ENCODE data around the gene FBRS. TPM values are rescaled to one million over a fixed set of nuclear protein-coding genes. Genes with fewer than 3 reads are reported as not detected.

The FBRS gene
- total and polyA plus RNA-seq, 2 of the 8 experiments (the other 6 are each of a cell fraction or from before 2014, with no cell fraction given): 2.4 to 13.9 TPM

- FAIRE-seq (no peak), DNase-seq (ENCODE audit: low read depth in 1 of 2, low spot score in 2 of 2) (no peak)
- Histone ChIP-seq H3K4ac (replicated peaks; ENCODE audit: insufficient read length, low read depth, low read length) (no peak overlapping the region), H3K79me1 (ENCODE audit: low read depth, low read length) (no peaks in the 10 kb centered on the region), H3K14ac (ENCODE audit: insufficient read length) (no peak overlapping the region), H3K27me3 (replicated peaks in 1 of 4; ENCODE audit: control insufficient read depth in 3 of 4, extremely low read depth in 1 of 4, insufficient read depth in 3 of 4, low read length in 3 of 4) (no peaks in the 10 kb centered on the region; a peak in 2 of 7 replicates), H3K23me2 (ENCODE audit: low read depth, low read length) (no peaks in the 10 kb centered on the region), H2BK120ac (replicated peaks; ENCODE audit: low read depth, low read length) (no peak overlapping the region), H4K5ac (ENCODE audit: insufficient read length, low read depth, low read length) (no peak overlapping the region), H3K9me3 (ENCODE audit: insufficient read depth in 2 of 2, low read depth in 1 of 2, low read length in 1 of 2) (no peaks in the 10 kb centered on the region), H3K56ac (replicated peaks; ENCODE audit: insufficient read length, low read depth, low read length) (no peak overlapping the region), H2BK12ac (ENCODE audit: low read depth, low read length) (no peak overlapping the region), H4K20me1 (replicated peaks in 1 of 2; ENCODE audit: control insufficient read depth in 1 of 2, insufficient read depth in 2 of 2, low read length in 2 of 2) (no peaks in the 10 kb centered on the region), H2AFZ (ENCODE audit: low read length) (no peak overlapping the region), H3K79me2 (ENCODE audit: control insufficient read depth in 1 of 2, insufficient read depth in 2 of 2, low read length in 2 of 2) (no peaks in the 10 kb centered on the region), H2AK5ac (ENCODE audit: low read depth, low read length) (no peak overlapping the region), H3K23ac (ENCODE audit: insufficient read length) (no peak overlapping the region), H2BK20ac (ENCODE audit: low read length) (no peak overlapping the region), H3K4me1 (replicated peaks in 1 of 4; ENCODE audit: control insufficient read depth in 3 of 4, insufficient read depth in 4 of 4, low read length in 3 of 4) (no peaks in the 10 kb centered on the region), H2BK5ac (ENCODE audit: low read depth, low read length) (no peak overlapping the region), H3K9ac (replicated peaks in 1 of 4; ENCODE audit: extremely low read depth in 1 of 4, low read depth in 3 of 4, low read length in 3 of 4) (no peak overlapping the region), H3K27ac (ENCODE audit: low read depth, low read length) (no peak overlapping the region), H3K4me2 (ENCODE audit: insufficient read depth in 1 of 2, low read depth in 2 of 2, low read length in 2 of 2) (no peak overlapping the region), H4K8ac (ENCODE audit: extremely low read depth, insufficient read depth, low read length) (no peak overlapping the region), H3K4me3 (ENCODE audit: extremely low read depth in 1 of 4, insufficient read depth in 2 of 4, low read depth in 3 of 4, low read length in 4 of 4) (no peak overlapping the region), H3K36me3 (ENCODE audit: control insufficient read depth in 2 of 4, insufficient read depth in 4 of 4, low read length in 3 of 4) (no peaks in the 10 kb centered on the region), H3K18ac (ENCODE audit: extremely low read depth, low read length) (no peak overlapping the region), H4K91ac (replicated peaks; ENCODE audit: insufficient read length, low read length) (no peak overlapping the region), H2BK15ac (ENCODE audit: low read length) (no peak overlapping the region)
- 85% methylated on average over 5 of the region's 5 CpGs; no CpG with 5 or more reads in 1 of the 2 experiments for WGBS, 2 experiments (ENCODE audit: extremely low coverage in 1 of 2, insufficient coverage in 1 of 2, insufficient read length in 1 of 2, insufficient replicate concordance in 2 of 2, low coverage in 1 of 2, low lambda C conversion rate in 2 of 2, missing lambda C conversion rate in 1 of 2)
- ChIA-PET CTCF (ENCODE audit: partially characterized antibody) (interaction anchor here (1.4 to 1.6 kb wide), 2 partner anchors 16 to 172 kb away, joined by 3 to 5 read pairs; no protein-coding TSS in a partner anchor), POLR2A (ENCODE audit: partially characterized antibody) (interaction anchor here (0.6 to 5.0 kb wide), 2 partner anchors 13 to 37 kb away, joined by 3 to 26 read pairs; partner anchors contain the start of gene ZNF689)
- TF ChIP-seq HDAC6 (IDR thresholded peaks at IDR 0.05; ENCODE audit: low read depth, low read length) (no peak), KDM1A (IDR thresholded peaks at IDR 0.05; ENCODE audit: borderline replicate concordance, low read length) (no peak), SP4 (IDR thresholded peaks at IDR 0.05; ENCODE audit: low read length) (no peak), EP300 (IDR thresholded peaks at IDR 0.05; ENCODE audit: borderline replicate concordance in 1 of 2, low read depth in 2 of 2, low read length in 2 of 2) (no peak), POLR2A (IDR thresholded peaks at IDR 0.05; ENCODE audit: control extremely low read depth in 1 of 2, low read depth in 2 of 2, low read length in 2 of 2) (no peak), TCF12 (IDR thresholded peaks at IDR 0.05; ENCODE audit: low read depth, low read length) (no peak), SAP30 (IDR thresholded peaks at IDR 0.05; ENCODE audit: insufficient read depth, insufficient replicate concordance, low read length) (no peak), RBBP5 (IDR thresholded peaks at IDR 0.05; ENCODE audit: borderline replicate concordance, low read depth, low read length) (no peak), YY1 (IDR thresholded peaks at IDR 0.05; ENCODE audit: low read depth, low read length) (no peak)
Measured at GRCh38 chr16:30621765-30622164, 36.5 kb upstream of the FBRS start.
